GM19023 (cell line): ENCODE data around the gene SLC25A21.
"Not testable (repeated sequence)": the region's sequence is repeated elsewhere in the genome, so short reads cannot be mapped to it uniquely, and the experiment has no call there.

Experiments
- ATAC-seq: cut with Tn5 transposase; IDR thresholded peaks from one replicate; pipeline ENCODE4 v1.9.1; 2021; ENCODE audit warnings: mild to moderate bottlenecking, moderate library complexity; ENCODE audit not compliant: unreplicated experiment

Gene SLC25A21

DNA sequence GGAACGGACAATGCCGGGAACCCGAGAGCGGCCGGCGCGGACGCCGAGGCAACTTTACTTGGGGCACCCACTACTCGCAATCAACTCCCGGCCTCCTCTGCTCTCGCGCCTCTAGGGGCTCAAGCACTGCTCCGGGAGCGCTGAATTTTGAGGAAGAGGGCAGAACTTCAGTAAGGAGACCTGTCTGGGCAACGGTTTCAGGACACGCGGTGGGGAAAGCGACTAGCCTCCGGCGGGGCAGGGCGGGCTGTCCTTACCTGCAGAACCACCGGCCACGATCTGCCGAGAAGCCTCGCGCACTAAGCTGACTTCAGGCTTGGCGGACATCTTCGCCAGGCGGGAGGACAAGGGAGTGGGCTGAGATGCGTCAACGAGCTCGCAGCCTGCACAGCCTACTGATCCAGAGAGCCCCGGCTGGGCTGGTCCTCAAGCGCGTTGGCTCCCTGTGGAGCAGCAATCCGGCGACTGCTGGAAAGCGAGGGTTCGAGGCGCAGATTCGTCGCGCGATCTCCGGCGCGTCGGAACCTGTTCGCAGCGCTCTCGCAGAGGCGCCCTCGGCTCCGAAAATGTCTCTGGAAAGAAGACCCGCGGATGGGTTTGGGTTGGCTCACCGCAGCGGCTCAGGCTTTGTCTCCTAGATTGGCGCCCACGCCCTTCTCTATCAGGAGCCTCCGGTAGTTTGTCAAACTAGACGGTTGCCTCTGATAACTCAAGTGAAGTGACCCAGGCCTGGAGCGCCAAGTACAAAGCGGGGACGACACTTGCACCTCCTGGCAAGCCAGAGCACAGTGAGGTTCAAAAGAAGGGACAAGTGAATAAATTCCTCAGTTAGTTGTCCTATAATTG is at the start of gene SLC25A21:
Gene SLC25A21, minus strand, starts transcription at position 583 of the 846 bp plus-strand sequence.
- ATAC-seq = no peak

DNA sequence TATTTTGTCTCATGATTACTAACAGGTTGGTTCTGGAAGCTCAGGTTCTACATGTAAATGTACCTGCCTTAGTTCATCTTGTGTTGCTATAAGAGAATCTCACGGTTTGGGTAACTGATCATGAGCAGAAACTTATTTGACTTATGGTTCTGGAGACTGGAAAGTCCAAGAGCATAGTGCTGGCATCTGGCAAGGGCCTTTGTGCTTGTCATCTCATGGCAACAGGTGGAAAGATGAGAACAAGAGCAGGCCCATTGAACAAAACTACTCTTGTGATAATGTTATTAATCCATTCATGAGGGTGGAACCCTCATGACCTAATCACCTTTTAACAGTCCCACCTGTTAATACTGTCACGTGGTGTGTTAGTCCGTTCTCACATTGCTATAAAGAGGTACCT is 48.7 kb upstream of the SLC25A21 start:
- ATAC-seq = no peak

DNA sequence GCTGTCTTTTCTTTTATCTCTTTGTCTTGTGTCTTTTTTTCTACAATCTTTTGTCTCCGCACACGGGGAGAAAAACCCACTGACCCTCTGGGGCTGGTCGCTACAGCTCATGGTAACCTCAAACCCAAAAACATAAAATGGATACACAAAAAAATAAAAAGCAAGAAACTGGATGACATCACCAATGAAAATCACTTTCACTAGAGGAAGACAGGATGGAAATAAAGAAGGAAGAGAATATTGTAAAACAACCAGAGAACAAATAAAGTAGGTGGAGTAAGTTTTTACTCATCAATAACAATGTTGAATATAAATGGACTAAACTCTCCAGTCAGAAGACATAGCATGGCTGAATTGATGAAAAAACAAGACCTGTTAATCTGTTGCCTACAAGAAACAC is 42.9 kb upstream of the SLC25A21 start:
- no peak for ATAC-seq

DNA sequence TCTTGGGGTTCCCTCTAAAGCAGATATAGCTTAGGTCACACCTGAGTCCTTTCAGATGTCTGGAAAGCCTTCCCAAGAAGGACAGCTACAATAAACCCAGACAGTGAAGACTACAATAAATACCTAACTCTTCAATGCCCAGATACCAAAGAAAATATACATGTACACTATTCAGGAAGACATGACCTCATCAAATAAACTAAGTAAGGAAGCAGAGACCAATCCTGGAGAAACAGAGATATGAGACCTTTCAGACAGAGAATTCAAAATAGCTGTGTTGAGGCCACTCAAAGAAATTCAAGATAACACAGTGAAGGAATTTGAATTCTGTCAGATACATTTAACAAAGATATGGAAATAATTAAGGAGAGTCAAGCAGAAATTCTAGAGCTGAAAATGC is 40.6 kb upstream of the SLC25A21 start:
- no peak for ATAC-seq

DNA sequence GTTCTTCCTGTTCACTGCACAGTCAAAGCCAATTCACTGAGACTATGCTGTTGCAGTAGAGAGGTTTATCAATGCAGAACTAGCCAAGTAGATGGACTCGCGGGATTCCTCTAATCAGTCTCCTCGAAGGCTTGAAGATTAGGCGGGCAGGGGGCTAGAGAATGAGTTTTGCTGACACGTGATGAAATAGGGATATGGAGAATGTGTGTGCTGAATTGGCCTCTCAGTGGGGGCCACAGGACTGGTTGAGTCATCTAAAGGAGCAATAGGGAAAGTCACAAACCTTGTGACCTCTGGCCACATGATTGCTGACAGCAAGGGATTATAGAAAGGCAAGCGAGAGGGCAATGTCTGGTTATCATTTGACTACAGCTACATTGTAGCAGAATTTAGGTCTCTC is 38.0 kb upstream of the SLC25A21 start:
- no peak for ATAC-seq

DNA sequence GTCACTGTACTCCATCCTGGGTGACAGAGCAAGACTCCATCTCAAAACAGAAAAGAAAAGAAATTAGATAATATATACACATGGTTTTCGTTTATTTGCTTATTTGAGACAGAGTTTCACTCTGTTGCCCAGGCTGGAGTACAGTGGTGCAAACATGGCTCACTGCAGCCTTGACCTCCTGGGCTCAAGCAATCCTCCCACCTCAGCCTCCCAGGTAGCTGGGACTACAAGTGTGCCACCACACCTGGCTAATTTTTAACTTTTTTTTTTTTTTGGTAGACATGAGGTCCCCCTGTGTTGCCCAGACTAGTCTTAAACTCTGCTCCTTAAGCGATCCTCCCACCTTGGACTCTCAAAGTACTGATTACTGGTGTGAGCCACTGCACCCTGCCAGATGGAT is 37.2 kb upstream of the SLC25A21 start:
- ATAC-seq = not testable (repeated sequence)

DNA sequence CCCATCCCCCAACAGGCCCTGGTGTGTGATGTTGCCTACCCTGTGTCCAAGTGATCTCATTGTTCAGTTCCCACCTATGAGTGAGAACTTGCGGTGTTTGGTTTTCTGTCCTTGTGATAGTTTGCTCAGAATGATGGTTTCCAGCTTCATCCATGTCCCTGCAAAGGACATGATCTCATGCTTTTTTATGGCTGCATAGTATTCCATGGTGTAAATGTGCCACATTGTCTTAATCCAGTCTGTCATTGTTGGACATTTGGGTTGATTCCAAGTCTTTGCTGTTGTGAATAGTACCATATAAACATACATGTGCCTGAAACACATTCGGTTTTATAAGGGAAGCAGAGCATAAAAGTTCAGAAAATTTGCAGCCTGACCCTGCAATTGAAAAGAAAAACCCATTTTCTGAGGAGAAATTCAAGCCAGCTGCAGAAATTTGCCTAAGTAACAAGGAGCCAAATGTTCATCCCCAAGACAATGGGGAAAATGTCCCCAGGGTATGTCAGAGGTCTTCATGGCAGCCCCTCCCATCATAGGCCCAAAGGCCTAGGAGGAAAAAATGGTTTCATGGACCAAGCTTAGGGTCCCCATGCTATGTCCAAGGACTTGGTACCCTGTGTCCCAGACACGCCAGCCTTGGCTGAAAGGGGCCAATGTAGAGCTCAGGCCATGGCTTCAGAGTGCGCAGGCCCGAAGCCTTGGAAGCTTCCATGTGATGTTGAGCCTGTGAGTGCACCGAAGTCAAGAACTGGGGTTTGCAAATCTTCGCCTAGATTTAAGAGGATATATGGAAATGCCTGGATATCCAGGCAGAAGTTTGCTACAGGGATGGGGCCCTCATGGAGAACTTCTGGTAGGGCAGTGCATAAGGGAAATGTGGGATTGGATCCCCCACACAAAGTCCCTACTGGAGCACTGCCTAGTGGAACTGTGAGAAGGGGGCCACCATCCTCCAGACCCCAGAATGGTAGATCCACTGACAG is 33.5 kb upstream of the SLC25A21 start:
- not testable (repeated sequence) for ATAC-seq

DNA sequence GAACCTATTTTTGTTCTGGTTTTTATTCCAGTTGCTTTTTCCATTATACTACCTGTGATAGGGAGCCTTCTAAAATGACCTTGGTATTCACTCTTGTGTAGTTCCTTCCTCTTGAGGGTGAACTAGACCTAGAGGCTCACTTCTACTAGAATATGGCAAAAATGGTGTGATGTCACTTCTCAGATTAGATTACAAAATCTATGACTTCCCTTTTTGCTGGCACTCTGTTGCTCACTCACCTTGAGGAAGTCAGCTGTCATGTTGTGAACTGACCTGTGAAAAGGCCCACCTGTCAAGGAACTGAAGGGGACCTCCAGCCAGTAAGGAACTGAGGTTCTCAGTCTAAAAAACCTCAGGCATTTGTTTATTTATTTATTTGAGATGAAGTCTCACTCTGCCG is 31.0 kb upstream of the SLC25A21 start:
- ATAC-seq = no peak

DNA sequence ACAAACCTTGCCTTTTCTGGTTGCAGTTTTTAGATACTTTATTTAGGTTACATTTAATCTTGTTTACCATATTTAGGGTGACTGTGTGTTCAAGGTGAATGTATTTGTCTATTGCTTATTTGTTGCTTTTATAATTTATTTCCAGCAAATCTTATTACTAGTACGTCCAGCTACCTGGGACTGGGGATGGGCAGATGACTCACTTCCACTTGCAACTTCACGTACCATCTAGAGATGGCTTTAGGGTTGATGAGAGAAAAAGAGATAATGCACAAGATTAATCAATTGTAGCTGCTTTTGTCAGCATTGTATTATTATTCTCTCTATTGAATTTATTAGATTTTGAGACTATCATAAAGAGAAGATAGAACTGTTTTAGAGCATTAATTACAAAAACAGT is 30.4 kb upstream of the SLC25A21 start:
- no peak for ATAC-seq

DNA sequence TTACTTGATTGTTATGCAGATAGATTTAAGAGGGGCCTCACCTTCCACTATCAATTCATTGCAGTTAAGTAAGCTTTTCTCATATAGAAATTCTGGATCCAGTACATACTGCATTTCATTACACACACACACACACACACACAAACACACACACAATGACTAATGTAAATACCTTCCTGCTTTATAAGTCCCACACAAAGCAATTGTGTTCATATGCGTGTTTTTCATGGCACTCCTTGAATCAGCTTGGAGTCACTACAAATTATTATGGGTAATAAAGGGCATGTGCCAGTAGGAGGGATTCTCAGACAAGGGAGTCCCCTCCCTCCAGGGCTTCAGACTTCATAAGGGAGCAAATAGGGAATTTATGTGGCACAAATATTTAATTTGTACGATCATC is 29.9 kb upstream of the SLC25A21 start:
- ATAC-seq = no peak

DNA sequence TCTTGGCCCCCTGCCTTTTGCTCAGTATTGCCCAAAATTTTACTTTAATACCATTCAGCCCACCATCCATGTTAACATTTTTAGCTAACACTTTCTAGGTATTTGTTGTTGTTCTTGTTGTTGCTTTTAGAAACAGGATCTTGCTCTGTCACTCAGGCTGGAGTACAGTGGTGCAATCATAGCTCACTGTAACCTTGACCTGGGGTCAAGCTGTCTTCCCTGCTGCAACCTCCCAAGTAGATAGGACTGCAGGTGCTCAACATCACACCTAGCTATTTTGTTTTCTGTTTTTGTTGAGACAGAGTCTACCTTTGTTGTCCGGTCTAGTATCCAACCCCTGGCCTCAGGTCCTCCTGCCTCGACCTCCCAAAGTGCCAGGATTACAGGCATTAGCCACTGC is 29.3 kb upstream of the SLC25A21 start:
- ATAC-seq = no peak

DNA sequence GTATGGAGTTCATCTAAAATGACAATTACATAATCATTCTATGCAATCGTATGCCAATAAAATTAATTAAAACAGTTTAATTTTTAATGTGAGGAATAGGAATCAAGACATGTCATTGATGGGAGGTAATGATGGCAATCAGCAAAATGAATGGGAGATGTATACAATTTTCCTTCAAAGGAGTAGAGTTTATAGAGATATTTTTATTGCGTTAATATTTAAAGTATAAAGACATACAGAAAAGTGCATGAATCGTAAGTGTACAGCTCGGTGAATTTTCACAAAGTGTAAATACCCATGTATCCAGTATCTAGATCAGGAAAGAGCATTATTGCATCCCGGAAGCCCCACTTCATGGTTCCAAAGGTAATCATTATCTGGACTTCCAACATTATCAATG is 26.5 kb upstream of the SLC25A21 start:
- ATAC-seq = no peak

DNA sequence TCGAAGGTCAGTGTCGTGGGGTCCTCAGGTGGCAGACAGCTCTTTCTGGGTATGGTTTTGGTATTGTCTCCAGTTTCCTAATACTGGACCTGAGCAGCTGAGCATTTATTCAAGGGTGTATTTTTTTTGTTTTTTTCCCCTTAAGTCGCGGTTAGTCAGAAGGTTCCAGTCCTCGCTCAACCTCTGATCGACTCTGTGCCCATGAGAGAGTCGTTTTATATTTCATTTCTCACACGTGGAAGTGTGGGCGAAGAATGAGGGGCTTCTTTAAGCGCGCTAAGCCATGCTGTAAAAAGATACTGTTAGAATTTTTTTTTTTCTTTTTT is 25.8 kb upstream of the SLC25A21 start:
- no peak for ATAC-seq

DNA sequence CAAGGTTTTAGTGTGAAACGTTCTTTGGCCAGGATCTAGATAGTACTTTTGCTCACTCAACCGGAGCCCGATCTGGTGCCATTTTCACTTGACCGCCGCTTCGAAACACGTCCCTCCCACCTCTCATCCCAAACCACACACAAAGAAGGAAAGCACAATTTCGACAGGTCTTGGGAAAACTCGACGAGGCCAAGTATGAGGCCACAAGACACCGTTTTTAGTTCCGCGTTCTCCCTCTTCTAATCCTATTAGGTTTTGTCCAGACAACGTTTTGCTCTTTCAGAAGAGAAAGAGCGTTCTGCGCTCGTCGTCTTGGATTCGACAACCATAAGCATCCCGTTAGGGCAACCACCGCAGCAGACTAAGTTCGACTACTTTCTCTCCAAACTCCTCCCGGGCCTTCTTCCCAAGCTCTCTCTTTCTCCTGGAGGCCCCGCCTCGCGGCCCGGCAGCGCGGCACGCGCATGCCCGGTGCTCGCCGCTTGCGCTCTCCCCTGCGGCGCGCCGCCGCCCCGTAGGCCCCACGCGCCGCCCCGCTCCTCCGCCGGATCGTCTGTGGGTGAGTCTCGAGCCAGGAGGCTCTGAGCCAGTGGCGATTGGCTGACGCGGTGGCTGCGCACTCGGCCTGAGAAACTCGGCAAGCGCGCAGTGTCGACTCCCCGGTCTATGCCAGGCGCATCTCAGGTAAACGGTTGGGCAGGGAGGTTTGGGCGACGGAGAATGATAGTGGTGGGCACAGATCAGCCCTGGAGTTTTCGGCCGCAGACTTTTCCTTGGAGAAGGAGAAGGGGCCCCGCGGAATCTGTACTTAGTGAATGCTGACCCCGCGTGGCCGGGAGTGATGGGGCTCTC is 25.2 kb upstream of the SLC25A21 start, which contains the start of gene MIPOL1:
Gene MIPOL1, plus strand, starts transcription at position 517 of the 852 bp plus-strand sequence. CDS start 49,952 bp downstream, outside the sequence.
- no peak for ATAC-seq

DNA sequence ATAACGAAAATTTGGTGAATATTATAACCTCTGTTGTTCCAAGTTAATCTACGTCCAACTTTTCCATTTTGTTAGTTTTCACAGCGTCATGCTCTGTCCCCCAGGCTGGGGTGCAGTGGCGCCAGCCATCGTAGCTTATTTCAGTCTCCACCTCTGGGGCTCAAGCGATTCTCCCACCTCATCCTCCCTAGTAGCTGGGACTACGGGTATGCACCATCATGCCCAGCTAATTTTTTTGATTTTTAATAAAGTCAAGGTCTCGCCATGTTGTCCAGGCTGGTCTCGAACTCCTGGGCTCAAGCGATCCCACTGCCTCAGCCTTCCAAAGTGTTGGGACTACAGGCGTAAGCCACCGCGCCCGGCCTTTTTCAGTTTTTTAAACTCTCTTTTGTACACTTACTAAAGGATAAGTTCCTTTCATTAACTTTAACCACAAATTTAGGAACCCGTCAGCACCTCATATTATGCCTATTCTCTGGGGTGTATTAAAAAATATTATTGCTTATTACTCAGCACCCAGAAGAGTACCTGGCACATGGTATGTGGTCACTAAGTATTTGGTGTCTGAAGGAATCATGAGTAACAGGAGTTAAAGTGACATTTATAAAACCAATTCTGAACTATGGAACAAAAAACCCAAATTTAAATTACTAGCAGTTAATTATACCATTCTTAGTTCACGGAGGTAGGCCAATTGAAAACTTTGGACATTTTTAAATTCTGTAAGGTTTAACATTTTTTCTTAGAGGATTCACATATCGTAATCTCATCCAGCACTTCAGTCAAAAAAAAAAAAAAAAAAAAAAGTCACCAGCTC is 24.4 kb upstream of the SLC25A21 start:
- ATAC-seq = no peak

DNA sequence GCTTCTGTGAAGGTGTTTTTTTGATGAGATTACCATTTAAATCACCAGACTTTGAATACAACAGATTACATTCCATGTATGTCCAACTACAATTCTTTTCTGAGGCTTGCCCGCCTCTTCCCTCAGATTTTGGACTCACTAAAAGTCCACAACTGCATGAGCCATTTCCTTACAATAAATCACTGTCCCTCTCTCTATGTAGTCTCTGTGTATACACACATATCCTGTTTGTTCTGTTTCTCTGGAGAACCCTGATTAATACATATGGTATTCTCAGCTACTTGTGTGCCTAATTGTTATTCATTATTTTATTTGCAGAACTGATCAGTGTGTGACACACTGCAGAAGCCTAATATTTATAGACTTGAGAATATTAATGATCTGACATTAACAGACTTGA is 22.9 kb upstream of the SLC25A21 start:
- ATAC-seq = no peak

DNA sequence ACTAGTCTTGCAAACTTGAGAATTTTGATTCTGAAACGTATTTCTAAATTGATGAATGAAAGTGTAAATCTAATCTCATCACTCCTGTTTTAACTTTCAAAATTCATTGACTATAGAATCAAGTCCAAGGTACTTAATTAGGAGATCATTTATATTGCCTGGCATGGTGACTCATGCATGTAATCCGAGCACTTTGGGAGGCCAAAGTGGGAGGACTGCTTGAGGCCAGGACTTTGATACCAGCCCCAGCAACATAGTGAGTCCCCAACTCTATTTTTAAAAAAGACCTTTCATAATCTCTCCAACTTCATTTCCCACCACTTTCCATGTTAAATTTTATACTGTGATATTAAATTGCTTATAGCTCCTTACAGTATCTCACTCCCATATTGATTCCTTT is 22.3 kb upstream of the SLC25A21 start:
- no peak for ATAC-seq

DNA sequence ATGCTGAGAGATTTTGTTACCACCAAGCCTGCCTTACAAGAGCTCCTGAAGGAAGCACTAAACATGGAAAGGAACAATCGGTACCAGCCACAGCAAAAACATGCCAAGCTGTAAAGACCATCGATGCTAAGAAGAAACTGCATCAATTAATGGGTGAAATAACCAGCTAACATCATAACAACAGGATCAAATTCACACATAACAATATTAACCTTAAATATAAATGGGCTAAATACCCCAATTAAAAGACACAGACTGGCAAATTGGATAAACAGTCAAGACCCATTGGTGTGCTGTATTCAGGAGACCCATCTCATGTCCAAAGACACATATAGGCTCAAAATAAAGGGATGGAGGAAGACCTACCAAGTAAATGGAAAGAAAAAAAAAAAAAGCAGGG is 17.3 kb upstream of the SLC25A21 start:
- not testable (repeated sequence) for ATAC-seq

DNA sequence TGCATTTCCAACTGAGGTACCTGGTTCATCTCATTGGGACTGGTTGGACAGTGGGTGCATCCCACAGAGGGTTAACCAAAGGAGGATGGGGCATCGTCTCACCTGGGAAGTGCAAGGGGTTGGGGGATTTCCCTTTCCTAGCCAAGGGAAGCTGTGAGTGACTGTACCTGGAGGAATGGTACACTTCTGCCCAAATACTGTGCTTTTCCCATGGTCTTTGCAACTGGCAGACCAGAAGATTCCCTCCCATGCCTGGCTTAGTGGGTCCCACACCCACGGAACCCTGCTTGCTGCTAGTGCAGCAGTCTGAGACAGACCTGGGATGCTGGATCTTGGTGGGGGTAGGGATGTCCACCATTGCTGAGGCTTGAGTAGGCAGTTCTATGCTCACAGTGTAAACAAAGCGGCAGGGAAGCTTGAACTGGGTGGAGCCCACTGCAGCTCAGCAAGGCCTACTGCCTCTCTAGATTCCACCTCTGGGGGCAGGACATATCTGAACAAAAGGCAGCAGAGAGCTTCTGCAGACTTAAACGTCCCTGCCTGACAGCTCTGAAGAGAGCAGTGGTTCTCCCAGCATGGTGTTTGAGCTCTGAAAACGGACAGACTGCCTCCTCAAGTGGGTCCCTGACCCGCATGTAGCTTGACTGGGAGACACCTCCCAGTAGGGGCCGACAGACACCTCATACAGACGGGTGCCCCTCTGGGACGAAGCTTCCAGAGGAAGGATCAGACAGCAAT is 15.6 kb upstream of the SLC25A21 start:
- ATAC-seq = not testable (repeated sequence)
